HEK293 (cell line): ENCODE data around the gene B4GALT3.

Source experiments
- EGR2 ChIP-seq: fragments of 450-650 bp; formaldehyde crosslinking; IDR thresholded peaks from 2 replicates; pipeline ENCODE4 v1.5.1; 2016; ENCODE audit warnings: low read depth, missing biosample characterization, missing genetic modification characterization
- GLI4 ChIP-seq: fragments of 450-650 bp; formaldehyde crosslinking; IDR thresholded peaks from 2 replicates; pipeline ENCODE4 v1.5.1; 2016; ENCODE audit warnings: missing biosample characterization, missing genetic modification characterization
- HOXD13 ChIP-seq: sonication (generic); formaldehyde crosslinking; IDR thresholded peaks from 2 replicates; pipeline ENCODE4 v1.8.0; 2022; ENCODE audit warnings: missing genetic modification reagents, borderline replicate concordance
- IKZF3 ChIP-seq: fragments of 450-650 bp; IDR thresholded peaks from 2 replicates; pipeline ENCODE4 v1.5.0; 2018; ENCODE audit warnings: missing biosample characterization, mild to moderate bottlenecking, missing genetic modification characterization, moderate library complexity
- KLF16 ChIP-seq: fragments of 450-650 bp; formaldehyde crosslinking; IDR thresholded peaks from 2 replicates; pipeline ENCODE4 v1.5.1; 2017; ENCODE audit warnings: missing biosample characterization, missing genetic modification characterization
- KLF8 ChIP-seq: fragments of 450-650 bp; formaldehyde crosslinking; IDR thresholded peaks from 2 replicates; pipeline ENCODE4 v1.5.1; 2016; ENCODE audit warnings: missing biosample characterization, missing genetic modification characterization
- PBX3 ChIP-seq: sonication (generic); formaldehyde crosslinking; IDR thresholded peaks from 2 replicates; pipeline ENCODE4 v1.8.1; 2022; ENCODE audit warnings: mild to moderate bottlenecking, moderate library complexity, missing genetic modification reagents
- TCF7L2 ChIP-seq: IDR thresholded peaks from 2 replicates; pipeline ENCODE4 v1.6.1; 2011; ENCODE audit warnings: low read depth, mild to moderate bottlenecking, inconsistent platforms, low read length, moderate library complexity, borderline replicate concordance
- WT1 ChIP-seq: fragments of 450-650 bp; formaldehyde crosslinking; IDR thresholded peaks from 2 replicates; pipeline ENCODE4 v1.5.1; 2016; ENCODE audit warnings: missing biosample characterization, missing genetic modification characterization
- YY1 ChIP-seq: fragments of 450-650 bp; formaldehyde crosslinking; IDR thresholded peaks from 2 replicates; pipeline ENCODE4 v1.5.1; 2018; ENCODE audit warnings: missing biosample characterization, missing genetic modification characterization
- ZBTB10 ChIP-seq: fragments of 450-650 bp; formaldehyde crosslinking; IDR thresholded peaks from 2 replicates; pipeline ENCODE4 v1.5.1; 2016; ENCODE audit warnings: missing biosample characterization, missing genetic modification characterization
- ZBTB6 ChIP-seq: fragments of 450-650 bp; formaldehyde crosslinking; IDR thresholded peaks from 2 replicates; pipeline ENCODE4 v1.5.1; 2017; ENCODE audit warnings: missing biosample characterization, missing genetic modification characterization
- ZBTB7A ChIP-seq: fragments of 450-650 bp; formaldehyde crosslinking; IDR thresholded peaks from 2 replicates; pipeline ENCODE4 v1.5.1; 2016; ENCODE audit warnings: low read depth, missing biosample characterization, missing genetic modification characterization
- ZBTB8A ChIP-seq: fragments of 450-650 bp; formaldehyde crosslinking; IDR thresholded peaks from 2 replicates; pipeline ENCODE4 v1.5.1; 2016; ENCODE audit warnings: missing biosample characterization, missing genetic modification characterization
- ZFP69B ChIP-seq: fragments of 450-650 bp; formaldehyde crosslinking; IDR thresholded peaks from 2 replicates; pipeline ENCODE4 v1.5.1; 2016; ENCODE audit warnings: missing biosample characterization, missing genetic modification characterization
- ZIC2 ChIP-seq: fragments of 450-650 bp; formaldehyde crosslinking; IDR thresholded peaks from 2 replicates; pipeline ENCODE4 v1.5.1; 2016; ENCODE audit warnings: missing biosample characterization, missing genetic modification characterization
- ZNF114 ChIP-seq: fragments of 450-650 bp; formaldehyde crosslinking; IDR thresholded peaks from 2 replicates; pipeline ENCODE4 v1.5.0; 2017; ENCODE audit warnings: missing biosample characterization, missing genetic modification characterization
- ZNF155 ChIP-seq: fragments of 450-650 bp; formaldehyde crosslinking; IDR thresholded peaks from 2 replicates; pipeline ENCODE4 v1.5.1; 2016; ENCODE audit warnings: missing biosample characterization, missing genetic modification characterization
- ZNF169 ChIP-seq: fragments of 450-650 bp; formaldehyde crosslinking; IDR thresholded peaks from 2 replicates; pipeline ENCODE4 v1.5.1; 2016; ENCODE audit warnings: missing biosample characterization, missing genetic modification characterization
- ZNF184 ChIP-seq: fragments of 450-650 bp; IDR thresholded peaks from 2 replicates; pipeline ENCODE4 v1.5.1; 2018; ENCODE audit warnings: missing biosample characterization, mild to moderate bottlenecking, missing genetic modification characterization
- ZNF19 ChIP-seq: fragments of 450-650 bp; formaldehyde crosslinking; IDR thresholded peaks from 2 replicates; pipeline ENCODE4; 2016; ENCODE audit warnings: missing biosample characterization, missing genetic modification characterization, low read depth
- ZNF2 ChIP-seq: fragments of 450-650 bp; formaldehyde crosslinking; IDR thresholded peaks from 2 replicates; pipeline ENCODE4 v1.5.1; 2016; ENCODE audit warnings: missing biosample characterization, missing genetic modification characterization
- ZNF501 ChIP-seq: fragments of 450-650 bp; formaldehyde crosslinking; IDR thresholded peaks from 2 replicates; pipeline ENCODE4 v1.5.1; 2016; ENCODE audit warnings: missing biosample characterization, missing genetic modification characterization
- ZNF561 ChIP-seq: fragments of 450-650 bp; IDR thresholded peaks from 2 replicates; pipeline ENCODE4 v1.5.1; 2018; ENCODE audit warnings: missing biosample characterization, missing genetic modification characterization, borderline replicate concordance
- ZNF571 ChIP-seq: fragments of 450-650 bp; formaldehyde crosslinking; IDR thresholded peaks from 2 replicates; pipeline ENCODE4 v1.5.0; 2017; ENCODE audit warnings: missing biosample characterization, missing genetic modification characterization
- ZNF585B ChIP-seq: fragments of 450-650 bp; formaldehyde crosslinking; IDR thresholded peaks from 2 replicates; pipeline ENCODE4 v1.5.1; 2016; ENCODE audit warnings: missing biosample characterization, missing genetic modification characterization
- ZNF596 ChIP-seq: fragments of 450-650 bp; IDR thresholded peaks from 2 replicates; pipeline ENCODE4 v1.5.0; 2018; ENCODE audit warnings: missing biosample characterization, mild to moderate bottlenecking, missing genetic modification characterization, moderate library complexity
- ZNF660 ChIP-seq: fragments of 450-650 bp; IDR thresholded peaks from 2 replicates; pipeline ENCODE4 v1.5.1; 2018; ENCODE audit warnings: missing biosample characterization, mild to moderate bottlenecking, missing genetic modification characterization
- ZNF76 ChIP-seq: fragments of 450-650 bp; formaldehyde crosslinking; IDR thresholded peaks from 2 replicates; pipeline ENCODE4; 2016; ENCODE audit warnings: low read depth, missing biosample characterization, missing genetic modification characterization, borderline replicate concordance
- ZNF837 ChIP-seq: fragments of 450-650 bp; formaldehyde crosslinking; IDR thresholded peaks from 2 replicates; pipeline ENCODE4 v1.5.1; 2016; ENCODE audit warnings: missing biosample characterization, missing genetic modification characterization
- ZSCAN30 ChIP-seq: fragments of 450-650 bp; IDR thresholded peaks from 2 replicates; pipeline ENCODE4 v1.5.1; 2018; ENCODE audit warnings: missing biosample characterization, mild to moderate bottlenecking, missing genetic modification characterization, moderate library complexity
- ZSCAN5A ChIP-seq: fragments of 450-650 bp; formaldehyde crosslinking; IDR thresholded peaks from 2 replicates; pipeline ENCODE4 v1.5.1; 2016; ENCODE audit warnings: missing biosample characterization, missing genetic modification characterization
- TF ChIP-seq, protein P1 (sequence below): fragments of 450-650 bp; formaldehyde crosslinking; IDR thresholded peaks from 2 replicates; pipeline ENCODE4 v1.5.1; 2017; ENCODE audit warnings: missing biosample characterization, mild to moderate bottlenecking, missing genetic modification characterization, moderate library complexity

B4GALT3 gene

GRCh38 chr1:161159087-161159912 is 18.0 kb downstream of the B4GALT3 start, which contains the start of gene USP21 (continued):
- no peak for TF ChIP-seq ZNF19 (tag by site-specific recombination)
- TF ChIP-seq TCF7L2: no peak
- no peak for TF ChIP-seq IKZF3 (tag by site-specific recombination)
- no peak for TF ChIP-seq ZNF155 (tag by site-specific recombination)
- 0 out of 2 replicates have a peak, but pooled peaks have one; percentile 47 for TF ChIP-seq KLF16 (tag by site-specific recombination)
- no peak for TF ChIP-seq ZNF571 (tag by site-specific recombination)
- 0 out of 2 replicates have a peak, but pooled peaks have one; percentile 61 for TF ChIP-seq GLI4 (tag by site-specific recombination)
- TF ChIP-seq ZNF114 (tag by site-specific recombination): no peak
- peak; percentile 23; the same call in 1 of the 2 replicates for TF ChIP-seq WT1 (tag by site-specific recombination)
- no peak for TF ChIP-seq ZNF561
- TF ChIP-seq ZBTB10 (tag by site-specific recombination): no peak
- peak; percentile 63; the same call in 1 of the 2 replicates for TF ChIP-seq PBX3
- no peak for TF ChIP-seq ZBTB7A (tag by site-specific recombination)
- no peak for TF ChIP-seq EGR2
- 0 out of 2 replicates have a peak, but pooled peaks have one; percentile 26 for TF ChIP-seq ZSCAN30 (tag by site-specific recombination)
- TF ChIP-seq ZNF660 (tag by site-specific recombination): 0 out of 2 replicates have a peak, but pooled peaks have one; percentile 49
- no peak for TF ChIP-seq ZSCAN5A (tag by site-specific recombination)
- TF ChIP-seq, protein P1, sequence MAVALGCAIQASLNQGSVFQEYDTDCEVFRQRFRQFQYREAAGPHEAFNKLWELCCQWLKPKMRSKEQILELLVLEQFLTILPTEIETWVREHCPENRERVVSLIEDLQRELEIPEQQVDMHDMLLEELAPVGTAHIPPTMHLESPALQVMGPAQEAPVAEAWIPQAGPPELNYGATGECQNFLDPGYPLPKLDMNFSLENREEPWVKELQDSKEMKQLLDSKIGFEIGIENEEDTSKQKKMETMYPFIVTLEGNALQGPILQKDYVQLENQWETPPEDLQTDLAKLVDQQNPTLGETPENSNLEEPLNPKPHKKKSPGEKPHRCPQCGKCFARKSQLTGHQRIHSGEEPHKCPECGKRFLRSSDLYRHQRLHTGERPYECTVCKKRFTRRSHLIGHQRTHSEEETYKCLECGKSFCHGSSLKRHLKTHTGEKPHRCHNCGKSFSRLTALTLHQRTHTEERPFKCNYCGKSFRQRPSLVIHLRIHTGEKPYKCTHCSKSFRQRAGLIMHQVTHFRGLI (tag by site-specific recombination): peak; percentile 12; the same call in 1 of the 2 replicates
- 0 out of 2 replicates have a peak, but pooled peaks have one; percentile 67 for TF ChIP-seq ZNF2 (tag by site-specific recombination)
- TF ChIP-seq KLF8: peak; percentile 65; the same call in 1 of the 2 replicates
- TF ChIP-seq YY1 (tag by site-specific recombination): peak; percentile 98
- no peak for TF ChIP-seq ZNF184 (tag by site-specific recombination)
- TF ChIP-seq ZNF837 (tag by site-specific recombination): no peak
- peak; percentile 58; the same call in 1 of the 2 replicates for TF ChIP-seq ZIC2 (tag by site-specific recombination)
- TF ChIP-seq HOXD13: no peak
- peak; percentile 79 for TF ChIP-seq ZNF76 (tag by site-specific recombination)
- TF ChIP-seq ZNF501 (tag by site-specific recombination): peak; percentile 87
- no peak for TF ChIP-seq ZNF169 (tag by site-specific recombination)
- TF ChIP-seq ZNF585B (tag by site-specific recombination): no peak
- TF ChIP-seq ZFP69B (tag by site-specific recombination): no peak
- TF ChIP-seq ZBTB8A (tag by site-specific recombination): peak; percentile 34; the same call in 1 of the 2 replicates
- TF ChIP-seq ZNF596 (tag by site-specific recombination): no peak
- TF ChIP-seq ZBTB6: no peak
